ENCODE measurements around the gene TIA1. TPM values are rescaled to one million over a fixed set of nuclear protein-coding genes. Genes with fewer than 3 reads are reported as not detected.

TIA1 gene
- total RNA-seq, 1 donor from 2014 or later, result 149 TPM

DNA sequence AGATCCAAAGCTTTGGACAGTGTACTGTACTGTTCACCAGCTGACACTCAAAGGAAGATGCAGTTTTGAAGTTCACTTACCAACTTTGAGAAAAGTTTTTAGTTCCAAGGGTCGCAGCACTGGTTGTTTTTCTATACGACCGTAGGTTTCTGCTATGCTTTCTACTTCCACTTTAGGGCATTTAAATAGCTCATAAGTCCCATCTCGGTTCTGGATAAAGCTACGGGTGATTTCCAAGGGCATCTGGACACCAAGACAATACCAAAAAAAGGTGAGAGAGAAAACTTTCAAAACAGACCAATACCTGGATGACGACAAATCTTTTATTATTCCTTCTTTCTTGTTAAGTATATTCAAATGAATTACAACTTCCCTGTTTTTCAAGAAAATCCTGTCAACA lies 87.9 kb downstream of the TIA1 start:
- ChIA-PET POLR2A (interaction anchor here (2.0 kb wide), 1 partner anchor 246 kb away, joined by 4 read pairs; the partner anchor contains the start of gene MXD1), CTCF (no interaction called here)
- Mint-ChIP-seq H3K9me3 (no peaks in the 10 kb centered on the region), H3K4me1 (no peaks in the 10 kb centered on the region), H3K4me3 (no peak overlapping the region), H3K36me3 (ENCODE audit: low read depth) (peaks cover 37% of the 10 kb centered on the region), H3K27ac (no peak overlapping the region), H3K27me3 (no peaks in the 10 kb centered on the region)
- no peak for DNase-seq
- intact Hi-C loops (cut with micrococcal nuclease), result no loop called here
- ATAC-seq (ENCODE audit: low read depth), result no peak
- no peak for TF ChIP-seq CTCF (IDR thresholded peaks at IDR 0.05)

Other genes with a start within 250 kb of the TIA1 start
- gene PCBP1, start 161.2 kb downstream of the TIA1 start, total RNA-seq, result 370 and 379 TPM in 2 replicates
- 28.4 and 34.8 TPM in 2 replicates for gene C2orf42, start 57.6 kb downstream of the TIA1 start, total RNA-seq
- gene PCYOX1, start 9.5 kb upstream of the TIA1 start, total RNA-seq, result 7.3 and 7.8 TPM in 2 replicates
- gene SNRPG, start 45.1 kb upstream of the TIA1 start, total RNA-seq, result 168 and 183 TPM in 2 replicates
- 38.9 and 41.0 TPM in 2 replicates for gene FAM136A, start 53.4 kb upstream of the TIA1 start, total RNA-seq

Data from activated B cell treated with CpG ODN at 0.5 μM for 24 hours (primary cell).